ENCODE data around the gene CRYBG1. TPM values are rescaled to one million over a fixed set of nuclear protein-coding genes. Genes with fewer than 3 reads are reported as not detected.
"Not testable (repeated sequence)": the region's sequence is repeated elsewhere in the genome, so short reads cannot be mapped to it uniquely, and the experiment has no call there.

CRYBG1 gene
- total and polyA plus RNA-seq, 2 donors (not counting 3 experiments of a cell fraction or from before 2014, with no cell fraction given): 4.1 to 30.1 TPM

DNA sequence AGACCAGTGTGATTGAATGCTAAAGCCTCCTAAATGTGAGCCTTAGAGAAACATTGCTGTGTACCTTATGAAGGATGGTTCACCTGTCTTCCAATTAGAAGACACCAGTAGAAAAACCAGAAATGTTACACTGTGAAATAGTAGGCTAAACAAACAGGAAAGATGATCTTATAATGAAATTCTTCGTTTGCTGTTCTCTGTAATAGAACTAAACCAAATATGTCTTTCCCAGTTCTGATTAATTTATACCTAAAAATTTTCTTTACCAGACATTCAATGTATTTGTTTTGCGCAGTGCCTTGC lies 154.0 kb downstream of the CRYBG1 start:
- H3K27ac ChIP-seq (ENCODE audit: insufficient read depth, low read depth, low read length): no peak overlapping the region
- H3K36me3 ChIP-seq (ENCODE audit: control insufficient read depth in 2 of 2, extremely low read depth in 1 of 2, insufficient read depth in 2 of 2, low read length in 2 of 2): no peaks in the 10 kb centered on the region
- DNase-seq (ENCODE audit: low read depth, low spot score) (no peak), FAIRE-seq (no peak)
- no peak overlapping the region for H3K9ac ChIP-seq (replicated peaks; ENCODE audit: extremely low read depth, insufficient read depth, low read length)
- ChIA-PET POLR2A (no interaction called here), CTCF (interaction anchor here (1.2 to 6.9 kb wide), 6 partner anchors 9 to 94 kb away, joined by 3 to 62 read pairs (median 28); no protein-coding TSS in a partner anchor)
- intact Hi-C loops (cut with micrococcal nuclease): loop anchor here (5.0 kb wide), 2 partner anchors 113 to 522 kb away; partner anchors contain the start of genes QRSL1 and RTN4IP1
- TF ChIP-seq FOS (IDR thresholded peaks at IDR 0.05; ENCODE audit: borderline replicate concordance, insufficient read depth, low read length) (no peak), CTCF (IDR thresholded peaks at IDR 0.05; ENCODE audit: extremely low read depth in 1 of 2, insufficient read depth in 1 of 2, low read depth in 1 of 2, low read length in 2 of 2) (no peak), MYC (IDR thresholded peaks at IDR 0.05; ENCODE audit: low read depth, low read length) (no peak), POLR2A (IDR thresholded peaks at IDR 0.05; ENCODE audit: low read depth, low read length) (no peak), JUN (IDR thresholded peaks at IDR 0.05; ENCODE audit: borderline replicate concordance, insufficient read depth, insufficient read length, low read depth) (no peak), GATA2 (IDR thresholded peaks at IDR 0.05; ENCODE audit: insufficient read depth, insufficient read length, low read depth, low read length) (no peak), EZH2 (IDR thresholded peaks at IDR 0.05; ENCODE audit: borderline replicate concordance, low read depth, low read length, severe bottlenecking) (no peak), POLR2AphosphoS5 (IDR thresholded peaks at IDR 0.05; ENCODE audit: insufficient read depth, low read depth, low read length) (no peak), MAX (IDR thresholded peaks at IDR 0.05; ENCODE audit: insufficient read depth, insufficient read length) (no peak)
- H2AFZ ChIP-seq (ENCODE audit: low read depth, low read length): no peak overlapping the region
- H3K9me3 ChIP-seq (replicated peaks; ENCODE audit: control insufficient read depth, insufficient read depth, low read length): no peaks in the 10 kb centered on the region
- H3K27me3 ChIP-seq (ENCODE audit: control insufficient read depth in 2 of 2, insufficient read depth in 2 of 2, low read length in 2 of 2): peaks cover 12 to 19% of the 10 kb centered on the region in 2 experiments
- H3K9me1 ChIP-seq (replicated peaks; ENCODE audit: control insufficient read depth, extremely low read depth, insufficient read depth, low read length): no peaks in the 10 kb centered on the region
- H3K4me3 ChIP-seq (replicated peaks in 1 of 3; ENCODE audit: insufficient read depth in 1 of 3, low read depth in 1 of 3, low read length in 3 of 3): no peak overlapping the region
- no TSS peak for BruUV-seq (replicated peaks)
- H4K20me1 ChIP-seq (replicated peaks; ENCODE audit: control insufficient read depth, extremely low read depth, insufficient read depth, low read length): no peaks in the 10 kb centered on the region
- H3K4me2 ChIP-seq (ENCODE audit: insufficient read depth, low read length): no peak overlapping the region
- H3K79me2 ChIP-seq (ENCODE audit: control insufficient read depth, insufficient read depth, low read length): no peaks in the 10 kb centered on the region
- H3K4me1 ChIP-seq (ENCODE audit: control insufficient read depth, extremely low read depth, insufficient read depth, low read length): peaks cover 33% of the 10 kb centered on the region
- dilution Hi-C loops (cut with MboI; ENCODE audit: extremely low pct_ligation_motif_present, low sequenced_read_pairs): no loop called here

- H3K79me2 ChIP-seq (ENCODE audit: control insufficient read depth, insufficient read depth, low read length); H3K9me1 ChIP-seq (replicated peaks; ENCODE audit: control insufficient read depth, extremely low read depth, insufficient read depth, low read length); H3K27me3 ChIP-seq (ENCODE audit: control insufficient read depth in 2 of 2, insufficient read depth in 2 of 2, low read length in 2 of 2); H3K27ac ChIP-seq (ENCODE audit: insufficient read depth, low read depth, low read length); POLR2A ChIA-PET; H3K9ac ChIP-seq (replicated peaks; ENCODE audit: extremely low read depth, insufficient read depth, low read length); CTCF ChIA-PET; H3K36me3 ChIP-seq (ENCODE audit: control insufficient read depth in 2 of 2, extremely low read depth in 1 of 2, insufficient read depth in 2 of 2, low read length in 2 of 2); DNase-seq (ENCODE audit: low read depth, low spot score); H3K4me2 ChIP-seq (ENCODE audit: insufficient read depth, low read length); H3K9me3 ChIP-seq (replicated peaks; ENCODE audit: control insufficient read depth, insufficient read depth, low read length); intact Hi-C loops (cut with micrococcal nuclease); H4K20me1 ChIP-seq (replicated peaks; ENCODE audit: control insufficient read depth, extremely low read depth, insufficient read depth, low read length); H3K4me3 ChIP-seq (replicated peaks in 1 of 3; ENCODE audit: insufficient read depth in 1 of 3, low read depth in 1 of 3, low read length in 3 of 3); FAIRE-seq; H2AFZ ChIP-seq (ENCODE audit: low read depth, low read length); dilution Hi-C loops (cut with MboI; ENCODE audit: extremely low pct_ligation_motif_present, low sequenced_read_pairs); BruUV-seq (replicated peaks): not testable (repeated sequence)
- H3K4me1 ChIP-seq (ENCODE audit: control insufficient read depth, extremely low read depth, insufficient read depth, low read length): peaks cover 24% of the 10 kb centered on the region
Measured at GRCh38 chr6:106515582-106515981, 155.1 kb downstream of the CRYBG1 start.
